GM18870 (cell line): Measurements from ENCODE around the gene APP.

Source experiments
- ATAC-seq: cut with Tn5 transposase; IDR thresholded peaks from one replicate; pipeline ENCODE4 v1.9.1; 2021; ENCODE audit warnings: moderate library complexity; ENCODE audit not compliant: unreplicated experiment

The APP gene

GRCh38 chr21:26170471-26171257, at the start of gene APP:
Gene APP, minus strand, starts transcription at chr21:26170770. Its CDS starts 150 bp downstream, at chr21:26170620.
- peak; percentile 46 for ATAC-seq

- no peak for ATAC-seq
Measured at GRCh38 chr21:26212220-26212619, 41.6 kb upstream of the APP start.

DNA sequence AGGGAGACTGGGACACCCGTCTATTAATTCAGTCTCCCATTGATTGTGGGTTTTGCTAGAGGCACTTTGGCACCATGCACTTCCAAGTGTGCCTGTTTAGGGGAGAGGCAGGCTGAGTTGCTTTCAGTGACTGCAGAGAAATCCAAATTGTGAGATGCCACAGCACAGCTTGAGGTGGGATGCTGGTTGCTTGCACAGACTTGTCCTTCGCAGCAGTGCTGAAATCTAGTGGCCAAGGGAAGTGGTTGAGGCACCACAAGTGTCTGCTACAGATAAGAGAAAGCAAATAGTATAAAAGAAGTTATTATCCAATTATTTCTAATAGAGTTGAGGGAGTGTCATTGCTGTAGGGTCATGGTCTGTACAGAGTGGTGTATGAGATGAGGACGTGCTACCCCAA, 40.0 kb upstream of the APP start:
- no peak for ATAC-seq

- no peak for ATAC-seq
Measured at GRCh38 chr21:26207021-26207420, 36.5 kb upstream of the APP start.

GRCh38 chr21:26199456-26199855, 28.9 kb upstream of the APP start:
- ATAC-seq, result no peak

DNA sequence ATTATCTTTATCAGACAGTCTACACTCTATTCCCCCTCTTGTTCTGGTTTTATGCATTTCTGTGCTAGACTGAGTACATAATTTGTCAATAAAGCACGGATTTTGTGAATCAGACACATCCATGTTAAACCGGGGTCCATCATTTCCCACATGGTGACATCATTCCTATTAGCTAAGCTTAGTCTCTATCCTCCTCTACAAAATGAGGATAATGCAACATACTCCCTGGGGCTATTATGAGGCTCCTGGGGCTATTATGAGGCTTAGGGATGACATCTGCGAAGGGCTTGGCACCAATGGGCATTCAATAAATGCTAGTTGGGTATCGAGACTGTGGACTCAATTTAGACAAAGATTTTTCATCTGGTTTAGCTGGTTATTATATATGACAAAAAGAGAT, 25.1 kb upstream of the APP start:
- ATAC-seq, result no peak

DNA sequence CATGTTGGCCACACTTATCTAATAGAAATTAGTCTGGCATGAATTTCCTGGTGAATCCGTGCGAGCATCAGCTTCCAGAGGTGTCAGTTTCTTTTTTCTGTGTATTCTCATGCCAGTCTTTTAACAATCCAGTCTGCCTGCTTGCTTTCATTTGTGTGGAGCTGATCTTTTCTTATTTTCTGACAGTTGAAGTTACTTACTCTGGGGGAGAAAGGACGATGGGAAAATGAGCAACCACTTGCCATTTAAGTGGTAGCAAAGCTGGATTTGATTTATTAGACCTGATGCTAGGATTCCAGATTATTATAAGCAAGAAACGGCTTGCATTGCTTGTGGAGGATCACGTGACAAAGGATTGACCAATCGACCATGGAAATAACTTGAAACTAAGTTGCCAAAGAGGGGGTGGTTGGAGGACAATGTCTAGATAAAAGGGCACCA, 24.3 kb upstream of the APP start:
- no peak for ATAC-seq

GRCh38 chr21:26194326-26194725, 23.8 kb upstream of the APP start:
- ATAC-seq, result no peak

DNA sequence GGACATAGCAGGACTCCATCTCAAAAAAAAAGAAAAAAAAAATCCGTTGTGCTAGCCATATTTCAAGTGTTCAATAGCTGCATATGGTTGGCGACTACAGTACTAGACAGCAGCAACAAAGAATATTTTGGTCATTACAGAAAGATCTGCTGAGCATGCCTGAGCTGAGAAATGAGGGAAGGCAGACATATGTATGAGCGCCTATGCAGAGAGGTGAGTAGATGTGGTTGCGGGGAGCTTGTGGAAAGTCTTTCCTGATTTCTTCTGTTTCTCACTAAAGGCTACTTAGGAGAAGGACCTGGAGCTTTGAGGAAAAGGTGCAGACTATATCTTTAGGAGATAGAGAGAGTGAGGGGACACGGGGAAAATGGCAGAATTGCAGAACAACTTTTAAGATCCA, 21.0 kb upstream of the APP start:
- no peak for ATAC-seq

DNA sequence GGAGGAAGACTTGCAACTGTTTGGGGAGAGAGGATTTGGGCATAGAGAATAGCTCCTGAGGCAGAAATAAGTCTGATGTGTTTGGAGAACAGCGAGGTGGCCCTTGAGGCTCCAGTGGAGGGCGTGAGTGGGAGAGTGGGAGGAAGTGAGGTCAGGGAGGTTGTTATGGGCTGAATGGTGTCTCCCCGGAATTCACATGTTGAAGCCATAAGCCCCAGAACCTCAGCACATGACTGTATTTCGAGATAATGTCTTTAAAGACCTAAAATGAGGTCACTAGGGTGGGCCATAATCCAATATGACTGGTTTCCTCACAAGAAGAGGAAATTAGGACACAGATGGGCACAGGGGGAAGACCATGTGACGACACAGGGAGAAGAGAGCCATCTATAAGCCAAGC, 17.9 kb upstream of the APP start:
- no peak for ATAC-seq

DNA sequence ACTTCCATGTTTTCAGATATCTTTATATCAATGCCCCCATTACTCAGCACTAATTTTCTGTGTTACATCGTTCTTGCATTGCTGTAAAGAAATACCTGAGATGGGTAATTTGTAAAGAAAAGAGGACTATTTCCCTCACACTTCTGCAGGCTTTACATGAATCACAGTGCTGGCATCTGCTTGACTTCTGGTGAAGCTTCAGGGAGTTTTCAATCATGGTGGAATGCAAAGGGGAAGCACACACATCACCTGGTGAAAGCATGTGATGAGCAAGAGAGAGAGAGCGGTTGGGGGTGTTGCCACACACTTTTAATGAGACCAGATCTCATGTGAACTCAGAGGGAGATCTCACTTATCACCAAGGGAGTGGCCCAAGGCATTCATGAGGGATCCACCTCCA, 14.9 kb upstream of the APP start:
- no peak for ATAC-seq

- ATAC-seq, result no peak
Measured at GRCh38 chr21:26185021-26185420, 14.5 kb upstream of the APP start.

- ATAC-seq, result no peak
Measured at GRCh38 chr21:26179501-26179900, 8.9 kb upstream of the APP start.

- peak; percentile 77 for ATAC-seq
Measured at GRCh38 chr21:26177746-26178426, 7.3 kb upstream of the APP start.

- ATAC-seq, result no peak
Measured at GRCh38 chr21:26177187-26177586, 6.6 kb upstream of the APP start.

GRCh38 chr21:26171258-26172100, 909 bp upstream of the APP start:
- no peak for ATAC-seq

GRCh38 chr21:26169611-26170470, 729 bp downstream of the APP start:
- ATAC-seq, result peak; percentile 15

DNA sequence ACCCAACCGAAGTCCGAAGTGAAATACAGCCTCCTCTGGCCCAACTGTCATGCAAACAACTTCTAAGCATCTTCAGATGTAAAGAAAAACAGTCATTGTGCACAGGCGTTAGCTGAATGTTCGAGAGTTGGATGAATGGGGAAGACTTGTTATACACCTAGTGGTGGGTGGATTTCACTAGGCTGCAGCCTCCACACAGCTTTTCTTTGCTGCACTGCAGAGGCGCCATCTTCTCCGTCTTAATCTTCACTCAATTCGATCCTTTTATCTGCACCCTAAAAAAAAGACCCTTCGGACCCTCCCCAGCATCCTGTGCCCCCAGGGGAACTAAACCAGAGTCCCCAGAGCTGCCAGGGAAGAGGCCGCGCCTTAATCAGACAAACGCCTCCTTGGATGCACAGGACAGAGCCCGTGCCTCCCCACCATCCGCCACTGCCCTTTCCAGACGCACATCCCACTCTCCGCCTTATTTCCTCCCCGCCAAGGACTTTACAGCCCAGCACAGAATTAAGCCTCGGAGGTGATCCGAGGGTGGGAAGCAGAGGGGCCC, 1.4 kb downstream of the APP start:
- ATAC-seq, result peak; percentile 76

- no peak for ATAC-seq
Measured at GRCh38 chr21:26168371-26168770, 2.2 kb downstream of the APP start.

DNA sequence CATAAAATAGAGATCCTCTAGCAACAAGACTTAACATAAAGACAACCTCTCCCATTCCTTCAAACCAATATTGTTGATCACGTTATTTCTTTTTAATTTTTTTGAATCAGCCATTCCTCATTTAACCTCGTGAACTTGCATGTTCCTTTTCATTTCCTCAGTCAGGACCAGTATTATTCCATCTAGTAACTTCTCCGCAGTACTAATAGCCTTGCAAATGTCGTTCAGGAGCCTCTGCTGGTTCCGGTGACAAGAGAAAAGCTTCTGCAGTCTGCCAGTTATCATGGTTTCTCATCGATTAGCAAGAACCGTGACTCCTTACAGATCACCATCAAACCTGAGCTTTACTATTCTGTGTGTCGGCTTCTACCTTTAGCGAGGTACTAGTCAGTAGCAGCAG, 3.0 kb downstream of the APP start:
- ATAC-seq, result no peak
